Tibial nerve (tissue), 4 donors: ENCODE results near the gene POMC.

ENCODE experiments used
- EP300 ChIP-seq, 2 donors: sonication (generic); formaldehyde crosslinking; IDR thresholded peaks; one replicate each; pipeline ENCODE4 v1.6.1; 2017; ENCODE audit warnings: antibody characterized with exemption in 2 of 2, mild to moderate bottlenecking in 1 of 2
- POLR2A ChIP-seq, 2 donors: fragments of 450-650 bp; IDR thresholded peaks; one replicate each; pipeline ENCODE4 v1.6.1; 2017; ENCODE audit warnings: antibody characterized with exemption in 2 of 2, mild to moderate bottlenecking in 2 of 2, moderate library complexity in 2 of 2
- TF ChIP-seq, protein P1 (sequence below), 5 experiments: fragments of 200-600 bp in 3 of 5; fragments of 450-650 bp in 2 of 5; sonication (generic) in 3 of 5; IDR thresholded peaks; one replicate each; pipeline ENCODE4 v1.5.1; 2016 to 2019; ENCODE audit warnings: antibody characterized with exemption in 5 of 5, mild to moderate bottlenecking in 3 of 5, moderate library complexity in 2 of 5

DNA sequence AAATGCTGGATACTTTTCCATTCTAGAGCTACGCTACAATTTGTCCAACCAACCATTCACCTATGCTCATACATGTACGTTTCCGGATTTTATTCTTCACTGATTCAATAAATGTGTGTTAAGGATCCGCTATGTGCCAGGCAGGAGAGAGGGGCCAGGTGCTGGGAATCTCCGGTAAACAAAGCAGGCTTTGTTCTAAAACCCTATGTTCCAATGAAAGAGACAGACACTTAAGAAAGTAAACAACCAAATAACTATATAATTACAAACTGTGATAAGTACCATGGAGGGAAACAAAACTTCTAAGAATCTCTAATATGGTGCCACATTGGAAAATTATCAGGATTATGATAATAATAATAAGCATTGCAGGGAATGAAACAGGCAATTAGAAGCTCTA lies 22.2 kb upstream of the POMC start:
- TF ChIP-seq, protein P1, sequence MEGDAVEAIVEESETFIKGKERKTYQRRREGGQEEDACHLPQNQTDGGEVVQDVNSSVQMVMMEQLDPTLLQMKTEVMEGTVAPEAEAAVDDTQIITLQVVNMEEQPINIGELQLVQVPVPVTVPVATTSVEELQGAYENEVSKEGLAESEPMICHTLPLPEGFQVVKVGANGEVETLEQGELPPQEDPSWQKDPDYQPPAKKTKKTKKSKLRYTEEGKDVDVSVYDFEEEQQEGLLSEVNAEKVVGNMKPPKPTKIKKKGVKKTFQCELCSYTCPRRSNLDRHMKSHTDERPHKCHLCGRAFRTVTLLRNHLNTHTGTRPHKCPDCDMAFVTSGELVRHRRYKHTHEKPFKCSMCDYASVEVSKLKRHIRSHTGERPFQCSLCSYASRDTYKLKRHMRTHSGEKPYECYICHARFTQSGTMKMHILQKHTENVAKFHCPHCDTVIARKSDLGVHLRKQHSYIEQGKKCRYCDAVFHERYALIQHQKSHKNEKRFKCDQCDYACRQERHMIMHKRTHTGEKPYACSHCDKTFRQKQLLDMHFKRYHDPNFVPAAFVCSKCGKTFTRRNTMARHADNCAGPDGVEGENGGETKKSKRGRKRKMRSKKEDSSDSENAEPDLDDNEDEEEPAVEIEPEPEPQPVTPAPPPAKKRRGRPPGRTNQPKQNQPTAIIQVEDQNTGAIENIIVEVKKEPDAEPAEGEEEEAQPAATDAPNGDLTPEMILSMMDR (IDR thresholded peaks at IDR 0.05) = no peak
- no peak for TF ChIP-seq EP300 (IDR thresholded peaks at IDR 0.05)
- TF ChIP-seq POLR2A (IDR thresholded peaks at IDR 0.05) = no peak
